Limb (tissue), 2 donors: Measurements from ENCODE around the gene EPGN.
A peak's percentile ranks its signal among the peaks of the same experiment; 100 is the strongest.

Source experiments
- DNase-seq, 2 donors: peaks; one replicate each; pipeline ENCODE4 v3.0.0-alpha.2; 2016; ENCODE audit errors: extremely low spot score in 2 of 2

EPGN gene, protein sequence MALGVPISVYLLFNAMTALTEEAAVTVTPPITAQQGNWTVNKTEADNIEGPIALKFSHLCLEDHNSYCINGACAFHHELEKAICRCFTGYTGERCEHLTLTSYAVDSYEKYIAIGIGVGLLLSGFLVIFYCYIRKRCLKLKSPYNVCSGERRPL

GRCh38 chr4:74308215-74308614, at the start of gene EPGN:
EPGN (plus strand) TSS chr4:74308470; CDS start chr4:74308534, 64 bp downstream.
- DNase-seq: no peak

DNA sequence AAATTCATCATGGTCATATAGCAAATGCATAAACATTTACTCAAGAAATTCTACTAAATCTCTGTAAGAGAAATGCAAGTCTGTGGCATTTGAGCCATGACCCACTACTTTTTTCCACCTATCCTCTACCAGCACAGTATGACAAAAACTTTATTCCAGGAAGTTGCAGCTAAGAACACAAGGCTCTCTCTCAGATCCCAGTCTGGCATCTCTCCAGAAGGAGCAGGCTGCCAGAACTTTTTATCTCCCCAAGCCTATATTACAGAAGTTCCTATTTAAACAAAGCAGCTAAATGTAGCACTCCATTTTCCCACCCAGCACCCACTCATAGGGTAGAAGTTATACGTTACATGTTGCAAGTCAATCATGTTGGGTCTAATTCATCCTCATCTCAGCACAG, 49.3 kb upstream of the EPGN start:
- DNase-seq: peak; percentile 15 to 35

DNA sequence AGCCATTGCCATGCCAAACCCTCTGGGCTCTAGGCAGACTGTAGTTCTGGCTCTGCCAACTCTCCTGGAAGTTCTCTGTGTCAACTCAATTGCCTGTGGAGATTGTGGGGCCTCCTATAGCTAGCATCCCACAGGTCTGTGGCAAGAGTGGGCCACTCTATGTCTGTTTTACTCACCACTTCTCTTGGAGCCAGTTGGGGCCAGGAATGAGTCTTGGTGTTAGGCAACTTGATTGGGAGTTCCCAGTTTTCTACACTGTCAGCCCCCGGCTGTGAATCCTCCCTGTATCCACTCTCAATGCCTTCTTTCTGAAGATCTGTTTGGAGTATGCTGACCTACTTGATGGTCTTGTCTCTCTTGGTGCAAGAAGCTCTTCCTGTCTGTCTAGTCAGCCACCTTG, 48.2 kb upstream of the EPGN start:
- no peak for DNase-seq

- peak in 1 of 2 donors; percentile 5 for DNase-seq
These were observed 45.7 kb upstream of the EPGN start for GRCh38 chr4:74262522-74262921.

DNA sequence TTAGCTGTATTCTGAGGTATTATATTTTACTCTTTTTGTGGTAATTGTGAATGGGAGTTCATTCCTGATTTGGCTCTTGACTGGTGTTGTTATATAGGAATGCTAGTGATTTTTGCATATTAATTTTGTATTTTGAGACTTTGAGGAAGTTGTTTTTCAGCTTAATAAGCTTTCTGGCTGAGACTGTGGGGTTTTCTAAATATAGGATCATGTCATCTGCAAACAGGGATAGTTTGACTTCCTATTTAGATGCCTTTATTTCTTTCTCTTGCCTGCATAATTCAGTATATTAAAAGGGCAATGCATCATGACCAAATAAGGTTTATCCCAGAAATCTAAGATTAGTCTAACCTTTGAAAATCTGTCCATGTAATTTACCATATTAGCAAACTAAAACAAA, 44.7 kb upstream of the EPGN start:
- DNase-seq: no peak

GRCh38 chr4:74266081-74266480, 42.2 kb upstream of the EPGN start:
- no peak for DNase-seq

GRCh38 chr4:74267998-74268606, 40.2 kb upstream of the EPGN start:
- DNase-seq: no peak

DNA sequence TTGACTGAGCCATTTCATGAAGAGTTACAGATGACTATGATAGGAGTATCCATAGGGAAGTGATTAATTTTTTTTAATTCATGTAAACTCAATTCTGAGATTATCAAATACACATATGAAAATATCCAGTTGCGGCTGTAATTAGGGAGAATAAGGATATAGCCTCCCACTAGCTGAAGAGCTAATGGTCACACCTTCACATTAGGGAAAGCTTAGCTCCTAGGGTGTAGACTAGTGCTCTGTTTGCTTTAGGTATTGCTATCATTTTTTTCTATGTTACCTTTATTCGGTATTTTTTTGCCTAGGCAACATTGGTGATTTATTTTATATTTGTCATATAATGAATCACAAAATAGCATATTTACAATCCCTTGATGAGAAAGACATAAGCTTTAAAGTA, 39.6 kb upstream of the EPGN start:
- DNase-seq: no peak

- DNase-seq: no peak
These were observed 29.8 kb upstream of the EPGN start for GRCh38 chr4:74278490-74278889.

- no peak for DNase-seq
These were observed 28.6 kb upstream of the EPGN start for GRCh38 chr4:74279716-74280115.

DNA sequence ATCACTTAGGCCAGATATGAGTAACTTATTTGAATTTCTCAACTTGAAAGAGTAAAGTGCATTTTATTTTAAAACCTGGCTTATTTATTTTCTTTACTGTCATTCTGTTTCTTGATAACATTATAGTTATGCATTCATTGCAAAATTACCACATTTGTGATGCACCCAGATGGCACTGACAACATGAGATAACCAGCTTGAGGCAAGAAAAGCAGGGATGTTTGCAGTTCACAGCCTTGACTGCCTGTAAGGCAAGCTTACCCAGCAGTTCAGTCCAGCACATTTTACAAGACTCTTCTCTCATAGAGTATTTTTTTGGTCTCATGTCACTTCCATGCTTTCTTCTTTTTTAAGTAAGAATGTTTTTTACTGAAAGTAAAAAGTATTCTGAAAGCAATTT, 25.3 kb upstream of the EPGN start:
- DNase-seq: no peak

- no peak for DNase-seq
These were observed 24.7 kb upstream of the EPGN start for GRCh38 chr4:74283614-74284013.

DNA sequence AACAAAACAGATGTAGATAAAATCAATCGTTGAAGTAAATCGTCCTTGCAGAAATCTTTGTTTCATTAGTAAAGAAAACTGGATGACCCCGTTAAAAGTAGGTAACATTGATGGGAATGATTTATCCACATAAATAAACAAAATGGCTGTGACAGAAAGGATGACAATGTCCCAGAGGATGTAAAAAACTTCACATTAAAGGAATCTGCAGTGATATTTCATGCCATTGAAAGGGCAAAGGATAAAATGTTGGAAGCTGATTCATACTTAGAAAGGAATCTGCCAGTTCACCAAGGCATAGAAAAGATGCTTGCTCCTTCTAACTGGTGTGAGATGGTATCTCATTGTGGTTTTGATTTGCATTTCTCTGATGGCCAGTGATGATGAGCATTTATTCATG, 24.2 kb upstream of the EPGN start:
- DNase-seq: no peak

DNA sequence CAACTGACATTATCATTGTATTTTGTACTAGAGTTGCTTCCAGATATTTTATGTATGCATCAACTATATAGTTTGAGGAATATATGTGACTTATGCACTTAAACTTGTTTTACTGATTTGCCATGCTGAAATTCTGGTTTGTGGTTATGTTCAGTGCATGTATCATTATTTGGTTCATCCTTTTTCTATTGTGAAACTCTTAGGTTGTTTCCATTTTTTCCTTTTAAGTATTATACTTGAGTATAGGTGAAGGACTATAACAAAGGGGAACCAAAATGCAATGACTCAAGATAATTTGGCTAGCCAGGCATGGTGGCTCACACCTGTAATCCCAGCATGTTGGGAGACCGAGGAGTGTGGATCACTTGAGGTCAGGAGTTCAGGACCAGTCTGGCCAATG, 21.1 kb upstream of the EPGN start:
- no peak for DNase-seq

GRCh38 chr4:74287791-74288190, 20.5 kb upstream of the EPGN start:
- DNase-seq: no peak

DNA sequence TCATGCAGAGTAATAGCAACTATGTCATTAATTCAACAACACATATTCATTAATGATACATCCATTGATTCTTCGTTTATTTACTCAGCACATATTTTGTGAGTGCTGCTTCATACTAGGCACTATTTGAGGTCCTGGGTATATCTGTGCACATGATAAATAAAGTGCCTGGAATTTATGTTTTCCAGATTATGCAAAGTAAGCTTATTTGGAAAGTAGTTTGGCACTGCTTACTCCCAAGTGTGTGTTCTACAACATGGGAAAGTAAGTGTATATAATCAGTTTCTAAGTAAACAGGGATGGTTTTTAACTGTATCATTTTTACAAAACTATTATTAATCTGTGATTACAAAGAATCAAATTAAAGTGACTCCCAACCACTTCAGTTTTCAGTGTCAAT, 16.8 kb upstream of the EPGN start:
- no peak for DNase-seq

DNA sequence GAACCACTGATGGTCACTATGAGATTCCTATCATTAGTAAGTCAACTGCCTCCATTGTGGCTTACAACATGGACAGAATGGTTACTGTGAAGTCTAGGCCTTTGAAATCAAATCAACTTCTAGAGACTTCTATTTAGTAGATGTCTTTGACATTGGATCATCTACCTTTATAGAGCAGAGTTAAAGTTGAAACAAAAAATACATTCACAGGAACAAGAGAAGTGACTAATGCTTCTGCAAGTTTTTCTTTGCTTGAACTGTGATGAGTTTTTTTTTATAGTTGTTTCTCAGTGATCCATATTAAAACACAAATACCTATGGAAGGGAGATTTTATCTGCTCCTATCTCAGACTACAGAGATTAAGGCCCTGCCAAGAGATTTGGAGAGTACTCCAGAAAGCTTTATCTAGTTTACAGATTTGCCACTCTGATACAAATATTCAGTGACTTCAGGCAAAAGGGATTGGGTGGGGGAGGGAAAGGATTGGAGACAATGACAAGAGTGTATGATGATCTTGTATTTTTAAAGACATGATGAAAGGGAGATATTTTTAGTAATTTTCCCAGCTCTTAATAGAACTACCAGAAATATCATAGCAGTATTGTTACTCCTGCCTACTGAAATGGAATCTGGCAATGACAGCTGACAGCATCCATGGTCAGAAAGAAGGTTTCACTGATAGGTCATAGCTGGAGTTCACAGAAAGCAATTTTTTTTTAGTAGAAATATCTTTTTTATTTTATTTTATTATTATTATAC, 16.0 kb upstream of the EPGN start:
- DNase-seq: no peak

DNA sequence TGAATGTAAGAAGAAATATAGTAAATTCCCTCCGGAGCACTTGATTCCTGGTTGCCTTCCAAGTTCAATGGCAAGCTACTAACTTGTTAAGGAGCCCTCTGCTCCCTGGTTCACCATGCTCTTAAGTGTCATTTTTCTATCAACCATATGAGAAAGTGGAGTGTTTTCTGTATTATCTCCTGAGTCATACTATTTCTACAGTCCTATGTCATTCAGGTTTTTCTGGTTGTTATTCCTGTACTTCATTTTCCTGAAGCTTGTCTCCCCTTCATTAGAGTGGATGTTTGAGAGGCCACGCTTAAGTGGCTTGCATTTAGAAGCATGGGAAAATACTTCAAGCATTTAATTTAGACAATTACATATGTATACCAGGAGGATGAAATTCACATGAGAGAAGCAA, 14.7 kb upstream of the EPGN start:
- DNase-seq: no peak

- DNase-seq: no peak
These were observed 13.6 kb upstream of the EPGN start for GRCh38 chr4:74294681-74295080.

DNA sequence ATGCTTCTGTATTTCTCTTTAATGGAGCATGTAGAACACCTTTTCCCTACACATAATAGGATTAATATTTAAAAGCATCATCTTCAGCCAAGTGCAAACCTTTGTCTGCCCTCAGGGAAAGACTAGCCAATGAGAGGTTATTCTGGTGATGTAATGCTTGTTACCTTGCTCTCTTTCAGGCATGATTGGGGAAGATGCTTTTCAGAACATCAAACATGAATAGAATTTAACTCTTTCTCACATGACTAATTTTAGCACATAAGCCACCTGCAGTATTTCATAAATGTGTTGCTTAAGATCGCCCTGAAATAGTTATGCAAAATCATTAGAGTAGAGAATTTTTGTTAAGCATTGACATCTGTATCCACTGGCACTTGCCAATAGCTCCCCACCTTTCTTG, 10.7 kb upstream of the EPGN start:
- DNase-seq: no peak

DNA sequence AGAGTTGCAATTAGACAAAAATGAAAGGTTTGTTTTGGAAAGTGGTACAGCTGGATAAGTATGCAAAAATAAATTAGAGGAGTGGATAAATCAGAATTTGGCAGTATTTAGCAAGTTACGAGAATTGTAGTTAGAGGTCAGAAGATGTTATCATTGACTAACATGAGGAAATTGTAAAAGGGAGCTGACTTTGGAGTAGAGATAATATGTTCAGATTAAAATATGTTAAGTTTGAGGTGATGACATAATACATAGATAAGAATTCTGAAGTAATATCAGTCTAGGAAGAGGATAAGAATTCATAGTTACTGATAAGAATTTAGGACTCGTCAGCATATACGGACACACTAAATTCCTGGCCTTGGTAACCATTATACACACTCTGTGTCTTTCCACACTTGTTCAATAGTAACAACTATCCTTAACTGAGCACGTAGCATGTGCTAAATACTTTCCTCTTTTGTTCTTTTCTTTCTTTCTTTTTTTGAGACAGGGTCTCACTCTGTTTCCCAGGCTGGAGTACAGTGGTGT, 4.1 kb upstream of the EPGN start:
- DNase-seq: no peak

DNA sequence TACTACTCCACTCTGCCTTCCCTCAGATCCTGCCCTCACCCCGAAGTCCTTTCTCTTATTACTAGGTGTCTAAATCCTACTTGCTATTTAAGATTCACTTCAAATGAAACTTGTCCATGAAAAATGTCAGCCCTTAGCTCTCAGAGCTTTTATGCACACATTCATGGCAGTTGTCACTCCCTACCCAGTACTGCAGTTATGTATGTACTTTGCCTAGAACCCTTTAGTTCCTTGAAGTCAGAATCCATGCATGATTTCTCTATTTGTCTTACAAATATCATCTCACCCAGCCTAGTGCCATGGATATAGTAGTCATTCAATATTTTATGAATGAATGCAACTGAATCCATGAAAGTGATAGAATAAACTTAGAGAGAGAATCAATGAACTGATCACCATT, 3.3 kb upstream of the EPGN start:
- DNase-seq: no peak

GRCh38 chr4:74307170-74307569, 1.1 kb upstream of the EPGN start:
- DNase-seq: no peak
